HG02571 (cell line): Measurements from ENCODE around the gene SPRED3.
"Not testable (repeated sequence)": the region's sequence is repeated elsewhere in the genome, so short reads cannot be mapped to it uniquely, and the experiment has no call there.

Experiments used
- ATAC-seq: cut with Tn5 transposase; IDR thresholded peaks from one replicate; pipeline ENCODE4 v1.9.1; 2021; ENCODE audit warnings: mild to moderate bottlenecking, moderate library complexity; ENCODE audit not compliant: unreplicated experiment

The SPRED3 gene

GRCh38 chr19:38417146-38417543 lies 28.6 kb downstream of the SPRED3 start:
- no peak for ATAC-seq

- no peak for ATAC-seq
These were observed 29.3 kb downstream of the SPRED3 start for GRCh38 chr19:38417544-38418506.

DNA sequence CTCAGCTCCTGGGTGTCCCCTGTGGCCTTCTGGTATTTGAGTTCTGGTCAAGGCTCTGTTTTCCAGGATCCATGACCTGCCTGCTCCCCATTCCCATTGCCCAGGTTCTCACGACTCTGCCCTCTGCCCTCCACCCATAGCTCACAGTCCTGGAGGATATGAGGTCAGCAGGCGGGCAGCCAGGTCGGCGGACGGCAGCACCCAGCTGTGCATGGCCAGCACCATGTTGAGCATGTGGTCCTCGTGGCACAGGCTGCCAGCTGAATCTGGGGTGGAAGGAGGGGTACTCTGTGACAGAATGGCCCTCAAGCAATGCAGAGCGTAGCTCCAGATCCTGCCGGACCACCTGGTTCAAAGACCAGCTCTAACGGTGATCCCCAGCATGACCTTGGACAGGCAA lies 32.4 kb downstream of the SPRED3 start:
- no peak for ATAC-seq

DNA sequence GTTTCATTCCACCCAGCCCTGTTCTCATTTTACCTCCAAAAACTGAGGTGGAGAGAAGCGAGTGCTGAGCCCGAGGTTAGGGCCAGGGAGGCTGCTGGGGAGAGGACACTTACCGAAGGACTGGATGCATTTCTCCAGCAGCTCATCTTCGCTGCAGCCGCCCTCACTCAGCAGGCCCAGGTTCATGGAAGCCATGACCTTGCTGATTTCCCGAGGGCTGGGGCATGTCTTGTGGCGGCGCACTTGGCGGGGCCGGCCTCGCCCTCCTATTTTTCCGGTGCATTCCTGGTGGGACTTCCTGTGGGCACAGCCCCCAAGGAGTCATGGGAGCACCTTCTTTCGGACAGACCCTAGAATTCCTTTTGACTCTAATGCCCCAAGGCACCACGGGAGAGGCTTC lies 33.4 kb downstream of the SPRED3 start:
- ATAC-seq = no peak

DNA sequence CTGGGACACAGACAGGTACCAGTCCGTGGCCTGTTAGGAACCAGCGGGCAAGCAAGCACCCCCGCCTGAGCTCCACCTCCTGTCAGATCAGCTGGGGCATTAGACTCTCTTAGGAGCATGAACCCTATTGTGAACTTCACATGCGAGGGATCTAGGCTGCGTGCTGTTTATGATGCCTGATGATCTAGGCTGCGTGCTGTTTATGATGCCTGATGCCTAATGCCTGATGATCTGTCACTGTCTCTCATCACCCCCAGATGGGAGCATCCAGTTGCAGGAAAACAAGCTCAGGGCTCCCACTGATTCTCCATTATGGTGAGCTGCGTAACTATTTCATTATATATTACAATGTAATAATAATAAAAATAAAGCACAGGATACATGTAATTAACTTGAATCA lies 33.9 kb downstream of the SPRED3 start:
- no peak for ATAC-seq

DNA sequence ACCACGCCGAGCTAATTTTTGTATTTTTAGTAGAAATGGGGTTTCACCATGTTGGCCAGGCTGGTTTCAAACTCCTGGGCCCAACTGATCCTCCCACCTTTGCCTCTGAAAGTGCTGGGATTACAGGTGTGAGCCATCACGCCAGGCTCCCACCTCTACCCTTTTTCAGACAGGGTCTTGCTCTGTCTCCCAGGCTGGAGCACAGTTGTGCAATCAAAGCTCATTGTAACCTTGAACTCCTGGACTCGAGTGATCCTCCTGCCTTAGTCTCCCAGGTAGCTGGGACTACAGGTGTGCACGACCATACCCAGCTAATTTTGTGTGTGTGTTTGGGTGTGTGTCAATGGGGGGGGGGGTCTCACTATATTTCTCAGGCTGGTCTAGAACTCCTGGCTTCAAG lies 35.8 kb downstream of the SPRED3 start:
- ATAC-seq = no peak

GRCh38 chr19:38425222-38425809 lies 36.8 kb downstream of the SPRED3 start:
- ATAC-seq = no peak

DNA sequence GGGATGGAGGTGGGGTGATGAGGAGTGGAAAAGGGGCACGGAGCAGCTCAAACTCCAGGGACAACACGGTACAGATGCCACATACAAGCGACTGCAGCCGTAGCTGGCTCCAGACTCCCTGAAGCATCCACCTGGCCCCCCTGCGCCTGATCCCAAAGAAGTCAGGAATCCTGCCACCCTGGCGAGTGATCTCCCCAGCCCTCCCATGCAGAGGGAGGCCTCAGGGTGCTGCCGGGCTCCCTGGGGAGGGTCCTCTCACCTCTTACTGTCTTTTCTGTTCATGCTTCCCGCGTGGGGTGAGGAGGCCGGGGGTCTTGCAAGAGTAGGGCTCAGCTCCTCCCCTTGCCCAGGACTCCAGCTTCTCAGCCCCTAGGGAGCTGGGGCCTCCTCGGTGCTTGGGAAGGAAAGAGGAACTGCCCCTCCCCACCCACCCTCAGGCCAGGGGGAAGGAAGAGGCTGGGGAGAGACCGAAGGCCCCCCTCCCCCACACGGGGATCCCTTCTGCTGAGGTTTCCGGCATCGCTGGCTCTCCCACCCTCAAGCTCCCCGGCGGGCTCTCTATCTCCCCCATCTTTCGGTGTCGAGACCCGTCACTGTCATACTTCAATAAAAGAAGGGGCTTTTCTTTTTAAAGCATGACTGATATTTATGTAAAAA lies 37.4 kb downstream of the SPRED3 start, which contains the start of gene RASGRP4:
Gene RASGRP4 (minus strand): TSS at position 410 of the 657 bp plus-strand sequence. CDS start 128 bp downstream, at position 282.
- no peak for ATAC-seq

DNA sequence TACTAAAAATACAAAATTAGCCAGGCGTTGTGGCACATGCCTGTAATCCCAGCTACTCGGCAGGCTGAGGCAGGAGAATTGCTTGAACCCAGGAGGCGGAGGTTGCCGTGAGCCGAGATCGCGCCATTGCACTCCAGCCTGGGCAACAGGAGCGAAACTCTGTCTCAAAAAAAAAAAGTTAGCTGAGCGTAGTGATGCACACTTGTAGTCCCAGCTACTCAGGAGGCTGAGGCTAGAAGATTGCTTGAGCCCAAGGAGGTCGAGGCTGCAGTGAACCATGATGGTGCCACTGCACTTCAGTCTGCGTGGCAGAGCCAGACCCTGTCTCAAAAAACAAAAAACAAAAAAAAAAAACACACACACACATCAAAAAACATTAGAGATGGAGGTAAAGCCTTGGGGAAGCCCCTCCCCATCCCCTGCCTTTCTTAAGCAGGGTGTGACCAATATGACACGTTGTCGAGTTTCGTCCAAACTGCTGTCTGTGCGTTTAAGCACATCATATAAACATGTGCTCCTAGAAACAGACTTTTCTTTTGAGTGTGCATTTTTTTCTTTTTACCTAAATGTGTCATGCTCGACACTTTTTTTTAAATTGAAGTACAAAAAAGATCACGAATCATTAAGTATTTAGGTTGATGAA lies 38.7 kb downstream of the SPRED3 start:
- ATAC-seq = not testable (repeated sequence)

GRCh38 chr19:38429055-38429810 lies 40.7 kb downstream of the SPRED3 start:
- ATAC-seq = no peak

DNA sequence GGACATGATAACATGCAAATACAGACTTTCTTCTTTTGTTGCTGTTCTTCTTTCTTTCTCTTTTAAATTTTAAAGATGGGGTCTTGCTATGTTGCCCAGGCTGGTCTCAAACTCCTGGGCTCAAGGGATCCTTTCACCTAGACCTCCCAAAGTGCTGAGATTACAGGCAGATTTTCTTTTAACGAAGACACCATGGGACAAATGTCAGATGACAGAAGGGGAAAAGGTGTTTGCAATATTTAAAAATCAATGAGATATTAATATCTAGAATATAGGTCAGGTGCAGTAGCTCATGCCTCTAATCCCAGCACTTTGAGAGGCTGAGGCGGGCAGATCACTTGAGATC lies 41.3 kb downstream of the SPRED3 start:
- no peak for ATAC-seq

DNA sequence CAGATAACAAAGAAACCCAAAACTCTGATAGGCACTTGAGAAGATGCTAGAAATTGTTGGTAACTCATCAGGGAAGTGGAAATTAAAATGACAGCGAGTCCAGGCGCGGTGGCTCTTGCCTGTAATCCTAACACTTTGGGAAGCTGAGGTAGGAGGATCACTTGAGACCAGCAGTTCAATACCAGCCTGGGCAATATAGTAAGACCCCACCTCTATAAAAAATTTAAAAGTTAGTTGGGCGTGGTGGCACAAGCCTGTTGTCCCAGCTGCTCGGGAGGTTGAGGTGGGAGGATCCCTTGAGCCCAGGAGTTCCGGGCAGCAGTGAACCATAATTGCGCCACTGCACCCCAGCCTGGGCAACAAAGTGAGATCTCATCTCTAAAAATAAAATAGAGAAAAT lies 42.4 kb downstream of the SPRED3 start:
- no peak for ATAC-seq

DNA sequence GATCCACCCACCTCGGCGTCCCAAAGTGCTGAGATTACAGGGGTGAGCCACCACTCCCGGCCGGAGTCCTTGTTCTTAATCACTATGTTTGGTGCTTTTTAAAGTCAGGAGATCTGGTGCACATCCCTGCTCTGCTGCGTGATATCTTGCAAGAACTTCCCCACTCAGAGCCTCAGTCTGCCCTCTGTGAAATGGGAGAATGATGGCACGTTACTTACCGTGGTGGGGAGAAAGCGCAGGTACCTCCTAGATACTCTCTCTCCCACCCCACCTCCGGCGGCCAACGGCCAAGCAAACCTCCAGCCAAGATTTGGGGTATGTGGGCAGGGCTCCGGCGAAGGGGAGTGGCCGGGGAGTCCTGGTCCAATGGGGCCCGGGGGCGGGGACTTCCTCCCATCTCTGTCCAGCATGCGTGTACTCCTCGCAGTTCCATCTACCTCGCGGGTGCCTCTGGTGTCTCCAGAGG lies 44.8 kb downstream of the SPRED3 start, which contains the start of gene RYR1:
Gene RYR1 (plus strand): TSS at position 424 of the 466 bp plus-strand sequence. CDS start 139 bp downstream, outside the sequence.
- ATAC-seq = no peak

- no peak for ATAC-seq
These were observed 46.1 kb downstream of the SPRED3 start for GRCh38 chr19:38434549-38435051.

DNA sequence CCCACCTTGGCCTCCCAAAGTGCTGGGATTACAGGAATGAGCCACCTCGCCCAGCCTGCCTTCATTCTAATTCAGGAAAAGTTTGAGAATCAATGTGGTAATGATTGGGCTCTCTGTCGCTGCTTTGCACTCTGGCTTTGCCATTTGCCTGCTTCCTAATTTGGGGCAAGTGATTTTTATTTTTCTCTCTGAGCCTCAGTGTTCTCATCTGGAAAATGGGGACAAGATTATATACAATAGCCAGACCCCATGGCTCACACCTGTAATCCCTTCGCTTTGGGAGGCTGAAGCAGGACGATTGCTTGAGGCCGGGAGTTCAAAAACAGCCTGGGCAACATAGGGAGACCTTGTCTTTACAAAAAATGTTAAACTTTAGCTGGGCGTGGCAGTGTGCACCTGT lies 48.8 kb downstream of the SPRED3 start:
- ATAC-seq = no peak

DNA sequence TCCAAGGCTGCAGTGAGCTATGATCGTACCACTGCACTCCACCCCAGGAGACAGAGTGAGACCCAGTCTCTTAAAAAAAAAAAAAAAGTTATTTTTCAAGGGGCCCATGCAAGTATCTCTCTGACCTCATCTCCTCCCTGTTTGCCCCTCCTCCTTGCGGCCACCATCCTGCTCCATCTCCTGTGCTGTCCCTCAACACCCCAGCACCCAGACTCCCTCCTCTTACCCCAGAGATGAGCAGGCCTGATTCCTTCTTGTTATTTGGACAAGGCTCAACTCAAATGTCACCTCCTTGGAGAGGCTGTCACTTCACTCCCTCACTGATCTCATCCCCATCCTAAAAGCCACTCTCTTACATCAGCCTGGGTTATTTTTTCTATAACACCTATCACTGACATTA lies 49.4 kb downstream of the SPRED3 start:
- ATAC-seq = no peak

DNA sequence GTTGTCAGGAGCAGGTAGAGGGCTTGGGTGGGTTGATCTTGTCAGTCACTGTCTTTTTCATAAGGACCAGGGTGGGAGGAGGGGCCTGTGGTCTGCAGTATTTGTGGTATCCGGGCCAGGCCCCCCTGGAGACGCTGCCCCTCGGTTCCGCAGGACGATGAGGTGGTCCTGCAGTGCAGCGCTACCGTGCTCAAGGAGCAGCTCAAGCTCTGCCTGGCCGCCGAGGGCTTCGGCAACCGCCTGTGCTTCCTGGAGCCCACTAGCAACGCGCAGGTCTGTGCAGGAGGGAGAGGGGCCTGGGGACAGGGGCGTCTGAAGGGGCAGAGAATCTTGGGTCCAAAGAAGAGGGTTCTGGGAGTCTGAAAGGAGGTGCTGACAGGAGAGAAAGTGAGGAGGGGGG lies 52.1 kb downstream of the SPRED3 start:
- ATAC-seq = no peak

- no peak for ATAC-seq
These were observed 53.3 kb downstream of the SPRED3 start for GRCh38 chr19:38441657-38442348.

GRCh38 chr19:38442736-38443135 lies 54.2 kb downstream of the SPRED3 start:
- no peak for ATAC-seq
